Esophagus (tissue), 2 donors: Measurements from ENCODE around the gene STXBP1. TPM values are rescaled to one million over a fixed set of nuclear protein-coding genes. Genes with fewer than 3 reads are reported as not detected.
A peak's percentile ranks its signal among the peaks of the same experiment; 100 is the strongest.

Experiments
- H3K27ac ChIP-seq, 2 donors: one replicate each; pipeline ENCODE4 v1.5.1; 2013; ENCODE audit warnings: low read depth in 2 of 2, mild to moderate bottlenecking in 2 of 2, inconsistent platforms in 1 of 2, low read length in 1 of 2, moderate library complexity in 1 of 2
- H3K27me3 ChIP-seq, 2 donors: one replicate each; pipeline ENCODE4 v1.6.1; 2013; ENCODE audit warnings: low read length in 2 of 2, control low read depth in 1 of 2, mild to moderate bottlenecking in 1 of 2; ENCODE audit not compliant: insufficient read depth in 2 of 2, control insufficient read depth in 1 of 2
- H3K36me3 ChIP-seq, 2 donors: one replicate each; pipeline ENCODE4 v1.6.1; 2013; ENCODE audit warnings: low read length in 1 of 2; ENCODE audit not compliant: control insufficient read depth in 2 of 2, insufficient read depth in 2 of 2
- H3K4me1 ChIP-seq, 2 donors: one replicate each; pipeline ENCODE4 v1.6.1; 2013; ENCODE audit warnings: low read length in 1 of 2; ENCODE audit not compliant: control insufficient read depth in 2 of 2, insufficient read depth in 2 of 2
- H3K4me3 ChIP-seq, 2 donors: one replicate each; pipeline ENCODE4 v1.5.1; 2013; ENCODE audit warnings: low read length in 2 of 2, mild to moderate bottlenecking in 2 of 2, low read depth in 1 of 2, moderate library complexity in 1 of 2
- H3K9me3 ChIP-seq, 2 donors: one replicate each; pipeline ENCODE4 v1.6.1; 2013; ENCODE audit warnings: mild to moderate bottlenecking in 2 of 2, low read depth in 1 of 2, low read length in 1 of 2, moderate library complexity in 1 of 2; ENCODE audit not compliant: control insufficient read depth in 2 of 2, insufficient read depth in 1 of 2
- WGBS, 2 donors: extraction: QIAGEN DNeasy Blood & Tissue Kit; methylation state at CpG; one replicate each; pipeline ENCODE4 v1.1.7; 2013; 5-methylcytosine and 5-hydroxymethylcytosine counted together
- polyA plus RNA-seq, 2 donors: library from polyadenylated mRNA; stranded (reverse); fragments of 200-250 nt; gene quantifications; one replicate each; pipeline ENCODE4 v1.2.3, GENCODE V29; 2013
- donor health status: healthy with polysubstance abuse.
- donor health status: Bipolar disorder and iron deficiency.

Gene STXBP1
- polyA plus RNA-seq, 2 donors: 4.7 to 7.1 TPM

- WGBS, 2 donors: 92 to 97% methylated on average over 8 of the region's 8 CpGs
Measured at GRCh38 chr9:127708952-127709587, 97.0 kb downstream of the STXBP1 start.

GRCh38 chr9:127710204-127710783 is 98.2 kb downstream of the STXBP1 start:
- 93 to 94% methylated on average over 10 of the region's 10 CpGs for WGBS, 2 donors
- Histone ChIP-seq H3K9me3 (no peaks in the 10 kb centered on the region), H3K4me3 (no peak overlapping the region), H3K27ac (no peak overlapping the region), H3K27me3 (no peaks in the 10 kb centered on the region), H3K36me3 (no peaks in the 10 kb centered on the region), H3K4me1 (peaks cover 0 to 8% of the 10 kb centered on the region in 2 donors)

More at GRCh38 chr9:127708952-127709587, 97.0 kb downstream of the STXBP1 start:
- Histone ChIP-seq H3K4me1 (peaks cover 0 to 2% of the 10 kb centered on the region in 2 donors), H3K27me3 (no peaks in the 10 kb centered on the region), H3K27ac (no peak overlapping the region), H3K36me3 (no peaks in the 10 kb centered on the region), H3K9me3 (no peaks in the 10 kb centered on the region), H3K4me3 (no peak overlapping the region)

GRCh38 chr9:127711226-127711701 is 99.2 kb downstream of the STXBP1 start:
- H3K27ac ChIP-seq: no peak overlapping the region
- no peaks in the 10 kb centered on the region for H3K36me3 ChIP-seq
- H3K4me3 ChIP-seq: no peak overlapping the region
- peaks cover 0 to 11% of the 10 kb centered on the region in 2 donors for H3K4me1 ChIP-seq
- no peaks in the 10 kb centered on the region for H3K9me3 ChIP-seq
- WGBS, 2 donors: 73 to 74% methylated on average over 9 of the region's 9 CpGs
- no peaks in the 10 kb centered on the region for H3K27me3 ChIP-seq

- no peaks in the 10 kb centered on the region for H3K27me3 ChIP-seq
- H3K4me3 ChIP-seq: no peak overlapping the region
- no peaks in the 10 kb centered on the region for H3K9me3 ChIP-seq
- no peaks in the 10 kb centered on the region for H3K36me3 ChIP-seq
- peaks cover 0 to 10% of the 10 kb centered on the region in 2 donors for H3K4me1 ChIP-seq
- H3K27ac ChIP-seq: no peak overlapping the region
- 84 to 92% methylated on average over 11 of the region's 11 CpGs for WGBS, 2 donors
Measured at GRCh38 chr9:127711831-127712274, 99.8 kb downstream of the STXBP1 start.

DNA sequence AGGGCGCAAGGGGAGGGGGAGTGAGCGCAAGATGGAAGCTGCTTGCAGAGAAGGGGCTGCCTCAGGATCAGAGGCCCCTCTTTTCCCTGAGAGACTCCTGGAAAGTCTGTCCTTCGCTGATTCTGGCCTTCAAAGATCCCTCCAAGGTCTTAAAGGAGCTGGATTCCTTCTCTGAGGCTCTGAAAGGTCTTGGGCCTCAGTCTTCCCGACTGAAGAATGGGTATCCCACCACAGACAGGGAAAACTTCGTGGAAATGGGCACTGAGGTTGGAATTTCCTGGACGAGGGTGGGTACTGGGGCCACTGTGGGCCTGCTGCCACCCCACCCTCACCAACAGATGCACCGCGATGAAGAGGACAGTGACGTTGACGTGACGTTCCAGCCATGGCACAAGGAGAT is 100.3 kb downstream of the STXBP1 start:
- no peaks in the 10 kb centered on the region for H3K36me3 ChIP-seq

GRCh38 chr9:127712867-127713266 is 100.8 kb downstream of the STXBP1 start:
- Histone ChIP-seq H3K27me3 (no peaks in the 10 kb centered on the region), H3K4me3 (no peak overlapping the region), H3K36me3 (no peaks in the 10 kb centered on the region), H3K9me3 (no peaks in the 10 kb centered on the region), H3K4me1 (peaks cover 0 to 10% of the 10 kb centered on the region in 2 donors), H3K27ac (no peak overlapping the region)
- 93 to 95% methylated on average over 10 of the region's 10 CpGs for WGBS, 2 donors

More for the DNA sequence above, 100.3 kb downstream of the STXBP1 start:
- no peak overlapping the region for H3K4me3 ChIP-seq
- no peaks in the 10 kb centered on the region for H3K27me3 ChIP-seq
- H3K27ac ChIP-seq: no peak overlapping the region
- H3K9me3 ChIP-seq: no peaks in the 10 kb centered on the region
- 92 to 94% methylated on average over 11 of the region's 11 CpGs for WGBS, 2 donors
- H3K4me1 ChIP-seq: peaks cover 0 to 10% of the 10 kb centered on the region in 2 donors

DNA sequence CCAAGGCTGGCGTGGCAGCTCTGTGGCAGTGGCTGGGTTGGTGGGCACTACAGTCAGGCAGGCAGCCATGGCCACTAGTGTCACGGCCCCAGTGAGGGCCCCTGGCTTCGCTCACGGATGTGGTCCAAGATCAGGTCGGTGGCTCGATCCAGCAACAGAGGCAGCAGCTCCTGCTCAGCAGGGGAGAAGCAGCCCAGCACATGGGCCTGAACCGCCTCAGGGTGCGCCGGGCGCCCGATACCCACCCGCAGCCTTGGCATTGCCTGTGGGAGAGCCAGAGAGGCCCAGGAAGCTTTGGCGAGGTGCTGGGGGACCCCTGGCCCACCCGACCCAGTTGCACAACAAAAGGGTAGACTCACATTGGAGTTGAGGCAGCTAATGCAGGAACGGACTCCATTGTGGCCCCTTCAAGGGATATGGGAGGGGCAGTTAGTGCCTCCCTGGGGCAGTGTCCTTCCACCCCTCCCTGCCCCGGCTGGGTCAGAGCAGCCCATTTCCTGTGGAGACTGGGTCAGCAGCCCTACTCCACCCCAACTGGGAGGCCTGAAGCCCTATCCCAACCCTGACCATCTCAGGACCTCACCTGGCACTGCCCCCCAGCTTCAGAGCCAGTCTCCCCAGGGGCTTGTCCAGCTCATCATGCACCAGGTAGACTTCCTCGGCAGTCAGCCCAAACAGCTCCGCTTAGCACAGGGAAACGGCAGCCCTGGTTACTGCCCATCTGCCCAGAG is 102.1 kb downstream of the STXBP1 start:
- WGBS, 2 donors: 77 to 81% methylated on average over 19 of the region's 19 CpGs
- Histone ChIP-seq H3K9me3 (no peaks in the 10 kb centered on the region), H3K27ac (no peak overlapping the region), H3K4me3 (peak overlapping the region in 1 of 2 donors; percentile 75), H3K36me3 (no peaks in the 10 kb centered on the region), H3K27me3 (no peaks in the 10 kb centered on the region), H3K4me1 (peaks cover 0 to 10% of the 10 kb centered on the region in 2 donors)

DNA sequence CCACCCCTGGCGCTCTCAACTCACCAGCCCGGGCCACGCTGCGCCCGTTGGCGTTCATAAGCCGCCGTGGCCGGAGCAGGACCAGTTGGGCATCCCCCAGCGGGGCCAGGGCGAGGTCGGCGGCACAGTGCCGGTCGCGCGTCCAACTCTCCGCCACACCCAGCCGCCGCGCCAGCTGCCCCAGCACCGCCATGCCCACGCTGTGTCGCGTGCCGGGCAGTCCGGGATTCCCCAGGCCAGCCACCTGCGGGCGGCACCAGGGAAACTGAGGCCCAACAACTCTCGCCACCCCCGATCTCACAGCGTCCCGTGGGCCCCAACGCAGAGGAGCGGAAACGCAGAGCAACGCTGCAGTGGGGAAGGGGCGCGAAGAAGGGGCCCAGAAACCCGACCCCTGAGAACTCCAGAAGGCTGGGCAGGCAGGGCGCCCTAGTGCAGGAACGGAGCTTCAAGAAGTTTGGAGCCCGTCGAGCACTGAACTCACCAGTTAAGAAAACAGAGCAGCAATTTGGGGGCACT is 102.9 kb downstream of the STXBP1 start:
- WGBS, 2 donors: 0 to 1% methylated on average over 42 to 44 of the region's 44 CpGs
- Histone ChIP-seq H3K27ac (peak overlapping the region; percentile 48 to 83), H3K9me3 (no peaks in the 10 kb centered on the region), H3K36me3 (no peaks in the 10 kb centered on the region), H3K4me3 (peak overlapping the region; percentile 69 to 75), H3K4me1 (peaks cover 0 to 10% of the 10 kb centered on the region in 2 donors), H3K27me3 (no peaks in the 10 kb centered on the region)

DNA sequence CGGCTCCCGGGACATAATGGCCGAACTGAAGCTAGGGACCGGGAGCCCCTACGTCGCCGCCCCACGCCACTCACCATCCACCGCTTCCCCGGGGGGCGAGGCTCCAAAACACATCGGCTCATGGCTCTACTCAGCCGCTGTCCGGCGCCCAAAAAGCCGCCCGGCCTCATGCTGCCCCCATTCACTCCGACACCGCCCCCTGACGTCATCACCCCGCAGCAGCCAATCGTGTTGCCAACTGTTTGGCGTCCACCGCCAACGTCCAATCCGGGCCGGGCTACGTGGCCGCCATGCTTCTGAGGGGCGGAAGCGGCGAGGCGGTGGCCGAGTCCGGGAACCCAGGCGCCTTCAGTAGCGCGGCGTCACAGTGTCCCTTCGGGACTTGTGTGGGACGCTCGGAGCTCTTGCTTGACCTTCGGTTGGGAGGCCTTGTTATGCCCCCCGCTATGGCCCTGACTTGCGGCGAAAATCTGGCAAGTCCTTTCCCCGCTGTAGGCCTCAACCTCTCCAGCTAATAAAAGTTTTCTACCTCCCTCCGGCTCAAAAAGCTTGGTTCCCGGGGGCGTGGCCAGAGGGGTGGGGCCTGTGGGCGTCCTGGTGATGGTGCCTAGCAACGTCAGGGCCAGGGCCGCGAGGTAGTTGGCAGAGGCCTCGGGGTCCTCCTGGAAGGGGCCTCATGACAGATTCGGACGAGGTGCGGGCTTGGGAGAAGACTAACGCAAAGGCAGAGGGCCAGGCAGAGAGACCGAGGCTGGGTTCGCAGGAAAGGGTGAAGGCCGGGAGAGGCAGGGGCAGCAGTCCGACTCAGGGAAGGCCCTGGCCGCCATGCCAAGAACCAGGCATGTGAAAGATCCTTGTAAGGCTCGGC is 103.6 kb downstream of the STXBP1 start, which contains the start of the genes PTRH1 and TTC16:
PTRH1 (minus strand) TSS at position 194 of the 868 bp plus-strand sequence; CDS start at position 170, 24 bp downstream.
TTC16 (plus strand) TSS at position 610 of the 868 bp plus-strand sequence; CDS start at position 677, 67 bp downstream.
- no peaks in the 10 kb centered on the region for H3K27me3 ChIP-seq
- peak within 1 kb of the TSS; percentile 69 to 75 for H3K4me3 ChIP-seq
- no peaks in the 10 kb centered on the region for H3K9me3 ChIP-seq
- no peaks in the 10 kb centered on the region for H3K36me3 ChIP-seq
- H3K4me1 ChIP-seq: peaks cover 0 to 10% of the 10 kb centered on the region in 2 donors
- peak within 1 kb of the TSS; percentile 71 to 87 for H3K27ac ChIP-seq
- 4% methylated on average over 61 to 65 of the region's 65 CpGs for WGBS, 2 donors
